ENCODE measurements around the gene CHD9.

The CHD9 gene

DNA sequence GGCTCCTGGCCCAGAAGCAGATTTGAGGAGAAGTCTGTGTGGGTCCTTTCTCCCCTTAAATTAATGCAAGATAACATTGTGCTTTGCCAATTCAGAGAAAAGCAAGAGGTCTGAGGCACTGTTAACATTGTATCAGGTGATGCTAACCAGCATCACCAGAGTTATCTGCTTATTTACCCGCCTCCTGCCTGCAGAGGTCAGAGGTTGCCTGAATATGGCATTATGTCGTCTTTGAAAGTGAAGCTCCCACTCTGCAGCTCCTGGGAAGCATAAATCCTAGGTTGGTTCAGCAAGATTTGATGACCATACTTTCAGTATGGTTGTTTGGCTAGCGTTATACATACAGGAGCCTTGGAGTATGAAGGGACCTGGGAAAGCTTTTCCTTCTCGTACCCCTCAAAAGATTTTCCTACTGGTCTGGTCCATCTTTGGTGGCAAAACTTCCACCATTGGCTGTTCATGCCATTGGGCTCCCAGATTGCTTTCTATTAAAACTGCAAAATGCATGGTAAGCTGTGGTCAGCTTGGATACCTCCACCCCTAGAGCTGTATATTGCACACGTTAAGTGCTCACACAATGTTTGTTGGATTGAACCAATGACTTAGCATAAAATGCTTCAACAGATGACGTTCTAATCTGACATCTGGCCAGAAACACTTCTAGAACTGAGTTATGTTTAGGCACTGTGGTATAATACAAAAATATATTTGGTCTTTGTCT lies 24.1 kb downstream of the CHD9 start:
- no peak for DNase-seq

DNA sequence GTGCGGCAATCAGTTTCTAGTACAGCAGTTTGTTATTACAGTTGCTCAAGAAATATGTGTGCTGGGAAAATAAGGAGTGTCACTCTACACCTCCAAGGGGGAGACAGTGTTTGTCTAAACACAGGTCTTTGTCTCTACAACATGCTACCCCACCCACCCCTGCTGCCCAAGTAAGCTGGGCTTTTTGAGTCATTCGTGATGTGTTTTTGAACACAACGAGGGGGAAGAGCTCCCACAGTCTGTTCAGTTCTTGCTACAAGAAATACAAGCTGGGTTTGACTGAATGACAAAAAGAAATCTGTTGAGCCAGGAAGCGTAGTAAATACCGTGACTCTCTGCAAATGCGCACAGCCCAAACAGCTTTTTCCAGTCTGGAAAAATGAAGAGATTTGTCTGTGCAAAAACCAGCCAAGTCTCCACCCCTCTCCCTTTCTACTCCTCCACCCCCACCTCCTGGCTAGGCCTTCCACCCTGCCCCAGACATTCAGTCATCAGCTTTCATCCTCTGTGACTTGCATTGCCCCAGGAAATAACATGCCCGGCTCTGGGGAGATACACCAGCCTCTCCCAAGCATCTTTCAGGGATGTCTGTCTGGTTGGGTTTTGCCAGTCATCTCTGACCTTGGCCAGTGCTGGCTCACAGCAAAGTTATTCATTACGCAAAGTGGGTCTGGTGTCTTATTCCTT lies 25.7 kb downstream of the CHD9 start:
- DNase-seq: no peak

DNA sequence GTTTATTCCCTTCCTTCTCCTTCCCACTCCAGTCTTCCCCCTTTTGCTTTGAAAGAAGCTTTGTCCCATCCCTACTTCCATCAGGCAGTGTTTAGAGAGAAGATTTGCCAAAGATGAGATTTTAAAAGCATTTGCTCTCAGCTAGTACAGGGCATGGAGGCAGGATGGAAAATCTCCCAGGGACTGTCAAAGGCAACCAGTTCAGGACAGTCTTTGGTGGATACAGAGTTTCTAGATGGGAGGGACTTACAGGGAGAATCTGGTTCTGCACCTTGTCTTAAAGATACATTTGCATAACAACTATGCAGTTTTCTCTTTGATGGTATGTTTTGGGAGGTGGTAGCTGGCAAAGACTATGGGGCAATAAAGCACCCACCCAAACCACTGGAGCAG lies 26.2 kb downstream of the CHD9 start:
- DNase-seq: no peak

DNA sequence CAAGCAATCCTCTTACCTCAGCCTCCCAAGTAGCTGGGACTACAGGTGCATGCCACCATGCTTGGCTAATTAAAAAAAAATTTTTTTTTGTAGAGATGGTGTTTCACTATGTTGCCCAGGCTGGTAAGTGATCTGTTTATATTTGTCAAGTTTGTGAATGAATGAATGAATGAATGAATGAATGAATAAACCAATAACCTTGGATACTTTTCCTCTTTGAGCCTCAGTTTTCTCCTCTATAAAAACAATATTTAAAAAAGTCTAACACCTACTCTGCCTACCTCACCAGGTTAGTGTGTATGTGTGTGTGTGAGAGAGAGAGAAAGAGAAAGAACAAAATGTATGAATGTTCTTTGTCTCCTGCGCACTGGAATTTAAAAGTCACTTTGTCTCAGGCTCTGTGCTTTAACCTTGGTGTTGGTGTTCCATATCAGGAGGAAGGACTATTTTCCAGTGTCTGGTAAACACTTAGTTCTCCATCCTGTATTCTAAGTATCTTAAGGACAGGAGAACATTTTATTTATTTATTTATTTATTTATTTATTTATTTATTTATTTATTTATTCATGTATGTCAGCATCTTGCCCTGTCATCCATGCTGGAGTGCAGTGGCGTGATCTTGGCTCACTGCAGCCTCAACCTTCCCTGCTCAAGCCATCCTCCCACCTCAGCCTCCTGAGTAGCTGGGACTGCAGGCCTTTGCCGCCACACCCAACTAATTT lies 27.1 kb downstream of the CHD9 start:
- DNase-seq: no peak

DNA sequence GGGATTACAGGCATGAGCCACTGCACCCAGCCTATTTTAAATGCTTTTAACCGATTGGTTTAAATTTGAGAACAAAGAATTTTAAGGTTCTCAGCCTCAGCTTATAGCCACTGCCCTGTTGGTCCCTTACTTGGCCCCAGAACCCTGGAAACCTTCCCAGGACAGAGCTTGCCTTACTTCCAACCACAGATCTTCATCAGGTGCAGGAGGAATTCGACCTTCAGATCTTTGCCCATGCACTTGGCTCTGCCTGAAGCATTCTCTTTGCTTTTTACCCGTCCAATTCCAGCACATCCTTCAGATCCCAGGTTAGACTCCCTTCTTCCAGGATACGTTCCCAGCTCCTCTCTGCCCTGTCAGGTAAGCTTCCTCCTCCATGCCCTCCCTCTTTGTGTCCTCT lies 27.7 kb downstream of the CHD9 start:
- no peak for DNase-seq

DNA sequence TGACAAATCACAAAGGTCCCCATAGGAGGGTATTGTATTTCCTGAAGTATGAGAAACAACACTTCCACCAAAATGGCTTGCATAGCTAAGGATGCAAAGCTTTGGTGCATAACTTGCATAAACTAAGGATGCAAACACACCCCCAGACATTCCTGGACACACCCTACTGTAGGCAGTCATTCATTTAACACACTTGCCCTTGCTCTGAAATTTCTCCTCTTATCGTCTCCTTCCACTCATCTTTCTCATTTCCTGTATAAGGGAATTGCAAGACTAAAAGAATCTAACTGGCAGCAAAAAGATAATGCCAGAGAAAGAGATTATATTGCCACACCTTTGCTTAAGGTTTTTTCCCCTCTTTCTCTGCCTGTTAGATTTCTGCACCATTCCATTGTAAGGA lies 28.3 kb downstream of the CHD9 start:
- DNase-seq: no peak

DNA sequence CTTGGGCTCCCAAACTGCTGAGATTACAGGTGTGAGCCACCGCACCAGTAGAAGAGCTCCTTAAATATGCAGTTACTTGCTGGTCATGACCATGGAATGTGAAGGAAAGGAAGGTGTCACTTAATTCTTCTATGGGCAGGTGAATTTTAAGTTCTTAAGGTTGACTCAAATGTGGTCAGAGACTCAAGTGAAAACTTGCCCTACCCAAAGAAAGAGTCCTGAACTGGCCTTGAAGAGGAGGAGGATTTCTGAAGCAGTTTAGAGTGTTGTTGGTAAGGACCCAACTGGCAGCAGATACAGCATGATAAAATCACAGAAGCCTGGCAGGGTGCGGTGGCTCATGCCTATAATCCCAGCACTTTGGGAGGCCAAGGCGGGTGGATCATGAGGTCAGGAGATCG lies 29.4 kb downstream of the CHD9 start:
- DNase-seq: no peak

DNA sequence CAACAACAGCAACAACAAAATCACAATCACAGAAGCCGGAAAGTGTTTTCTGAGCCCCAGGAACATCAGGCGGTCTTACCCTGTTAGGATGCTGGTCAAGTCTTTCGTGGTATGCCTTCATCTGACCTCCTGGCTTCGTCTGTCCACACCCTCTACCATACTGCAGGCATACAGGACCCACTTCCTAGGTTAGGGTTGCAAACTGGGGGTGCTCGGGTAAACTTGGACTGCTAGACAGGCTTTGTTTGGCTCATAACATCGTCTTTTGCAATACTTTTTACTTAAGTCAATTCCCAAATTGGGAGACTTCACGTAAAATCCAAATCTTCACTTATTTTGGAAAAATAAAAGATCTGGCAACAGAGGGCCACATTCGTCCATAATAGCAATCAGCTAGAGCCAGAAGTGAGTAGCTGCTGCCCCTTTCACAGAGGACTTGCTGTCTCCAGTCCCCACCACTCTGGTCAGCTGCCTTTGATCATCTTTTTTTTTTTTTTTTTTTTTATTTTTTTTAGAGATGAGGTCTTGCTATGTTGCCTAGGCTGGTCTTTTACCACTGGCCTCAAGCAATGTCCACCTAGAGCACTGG lies 30.0 kb downstream of the CHD9 start:
- DNase-seq: no peak

DNA sequence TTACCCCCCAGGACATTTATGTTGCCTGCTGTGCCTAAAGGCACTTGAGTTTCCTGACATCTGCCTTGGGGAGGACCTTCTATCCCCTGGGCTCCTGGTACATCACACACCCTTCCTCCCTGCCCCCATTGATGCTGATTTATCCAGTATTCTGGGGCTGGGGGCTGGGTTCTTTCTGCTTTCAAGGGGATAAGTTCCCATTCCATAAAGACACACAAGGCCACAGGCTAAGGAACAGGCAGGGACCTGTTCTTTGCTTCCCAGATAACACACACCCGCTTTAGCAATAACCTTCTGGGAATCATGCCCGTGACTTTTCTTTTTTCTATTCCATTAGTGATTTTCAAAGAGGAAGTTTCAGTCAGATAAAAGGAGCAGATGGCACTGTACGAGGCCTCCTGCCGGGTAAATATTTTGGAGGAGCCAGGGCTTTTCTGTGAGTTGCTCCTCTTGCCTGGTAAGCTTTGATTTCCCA lies 30.6 kb downstream of the CHD9 start:
- DNase-seq: no peak

DNA sequence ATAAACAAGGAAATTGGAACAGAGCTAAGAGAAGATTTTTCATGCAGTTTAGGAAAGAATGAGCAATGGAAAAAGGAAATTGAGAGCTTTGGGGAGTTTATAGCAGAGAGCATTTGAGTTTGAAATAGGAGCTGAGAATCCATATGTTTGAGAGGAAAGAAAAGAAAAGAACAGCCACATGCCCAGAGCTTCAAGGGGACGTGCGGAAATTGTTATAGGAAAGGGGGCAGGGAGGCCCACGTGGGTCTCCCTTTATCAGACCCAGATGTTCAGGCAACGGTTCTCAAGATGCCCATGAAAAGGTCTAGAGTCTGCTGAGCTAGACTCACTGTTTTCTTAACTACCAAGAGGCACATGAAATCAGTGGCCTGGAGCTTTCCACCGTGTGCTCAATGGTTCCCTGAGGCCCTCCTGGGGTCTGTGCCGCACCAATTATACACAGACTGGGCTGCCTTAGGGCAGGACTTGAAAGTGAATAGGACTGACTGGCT lies 31.2 kb downstream of the CHD9 start:
- DNase-seq: no peak

DNA sequence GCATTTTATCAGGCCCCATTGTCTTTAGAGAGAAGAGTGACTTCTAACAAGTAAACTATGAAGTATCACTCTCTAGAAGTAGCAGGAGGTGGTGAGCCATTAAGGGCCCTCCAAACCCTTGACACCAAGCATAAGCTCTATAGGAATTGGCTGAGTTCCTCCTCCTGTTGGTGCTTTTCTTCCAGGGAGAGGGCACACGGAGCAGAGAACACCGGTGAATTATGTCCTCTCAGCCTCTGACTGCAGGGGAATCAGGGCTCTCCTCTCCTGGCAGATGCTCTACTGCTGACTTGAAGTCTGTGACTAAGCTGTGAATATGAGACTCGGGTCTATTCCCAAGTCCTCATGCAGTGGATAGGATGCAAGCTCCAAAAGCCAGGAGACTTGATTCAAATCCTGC lies 32.3 kb downstream of the CHD9 start:
- DNase-seq: no peak

DNA sequence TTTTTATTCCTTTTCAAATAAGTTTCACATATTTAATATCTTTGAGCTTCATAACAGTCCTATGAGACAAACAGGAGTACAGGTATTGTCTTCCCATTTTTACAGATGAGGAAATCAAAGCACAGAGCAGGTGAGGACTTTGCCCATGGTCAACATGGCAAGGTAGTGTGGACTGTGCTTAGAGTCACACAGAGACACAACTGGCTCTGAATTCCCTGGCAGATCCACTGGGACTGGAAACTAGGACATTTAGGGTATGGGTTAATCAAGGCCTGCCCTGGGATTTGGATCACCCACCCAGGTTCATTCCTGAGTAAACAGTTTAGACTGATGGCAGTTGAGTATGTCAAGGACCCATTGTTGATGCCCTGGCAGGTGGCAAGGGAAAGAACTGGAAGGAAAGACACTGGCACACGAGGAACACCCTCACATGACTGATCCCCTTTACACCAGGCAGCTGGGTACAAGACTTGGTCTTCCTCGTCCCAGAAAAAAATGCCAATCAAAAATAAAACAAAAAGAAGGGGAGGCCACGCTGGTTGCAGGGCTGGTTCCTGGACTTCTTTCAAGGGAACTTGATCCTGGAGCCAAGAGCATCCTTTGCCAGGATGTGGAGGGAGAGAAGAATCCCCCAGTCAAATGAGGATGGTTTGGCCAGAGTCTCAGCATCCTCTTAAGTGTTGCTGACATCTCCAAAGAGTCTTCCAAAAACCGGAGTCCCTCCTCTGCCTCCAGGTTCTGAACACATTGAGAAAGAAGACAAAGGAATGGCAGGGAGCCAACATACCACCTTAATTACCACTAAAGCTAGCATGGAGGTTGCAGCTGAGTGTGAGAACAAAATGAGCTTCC lies 34.9 kb downstream of the CHD9 start:
- DNase-seq: no peak

DNA sequence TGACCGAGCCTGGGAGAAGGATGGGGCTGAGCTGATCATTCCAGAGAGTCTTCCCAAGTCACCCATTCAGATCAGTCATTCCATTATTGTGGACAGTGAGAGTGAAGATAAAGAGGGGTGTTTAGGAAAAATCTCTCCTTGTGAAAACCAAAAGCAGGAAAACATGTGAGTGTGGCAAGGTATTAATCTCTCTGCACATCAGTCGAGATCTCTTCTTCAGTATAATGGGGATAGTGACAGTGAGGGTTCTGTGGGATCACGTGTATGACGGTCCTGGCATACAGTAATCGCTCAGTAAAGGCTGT lies 35.4 kb downstream of the CHD9 start:
- no peak for DNase-seq

DNA sequence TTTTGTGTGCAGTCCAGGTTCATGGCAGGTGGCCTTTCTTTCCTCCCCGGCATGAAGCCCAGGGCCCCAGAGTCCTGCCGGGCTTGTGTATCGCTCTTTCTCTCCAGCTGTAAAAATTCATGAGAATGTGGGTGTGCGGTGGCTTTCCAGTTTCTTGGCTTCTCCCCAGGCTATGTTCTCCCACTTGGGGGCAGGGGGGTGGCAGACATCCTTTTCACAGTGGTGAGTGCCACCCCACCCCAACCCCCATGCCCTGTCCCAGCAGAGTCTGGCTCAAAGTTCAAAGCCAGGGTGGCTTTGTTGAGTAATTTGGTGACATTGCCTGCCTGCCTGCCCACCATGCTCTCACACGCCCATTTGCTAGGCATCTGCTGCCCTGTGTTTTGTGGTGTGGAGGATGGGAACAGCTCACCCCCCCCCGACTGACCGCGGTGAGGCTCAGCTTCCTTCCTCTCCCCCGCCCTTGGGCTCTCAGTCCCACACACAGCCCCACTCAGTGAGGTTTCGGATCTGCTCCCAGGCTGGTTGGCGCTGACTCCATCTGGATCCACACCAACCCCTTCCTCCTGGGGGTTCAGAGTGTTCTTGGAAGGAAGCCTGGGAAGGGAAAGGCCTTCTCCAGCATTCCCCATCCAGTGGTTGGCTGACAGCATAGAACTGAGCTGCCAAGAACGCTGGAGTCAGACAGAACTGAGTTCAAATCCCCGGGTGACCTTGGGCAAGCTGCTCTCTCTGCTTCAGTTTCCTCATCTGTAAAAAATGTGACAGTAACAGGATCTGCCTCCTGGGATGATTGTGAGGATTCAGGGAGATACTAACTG lies 36.0 kb downstream of the CHD9 start:
- DNase-seq: no peak

DNA sequence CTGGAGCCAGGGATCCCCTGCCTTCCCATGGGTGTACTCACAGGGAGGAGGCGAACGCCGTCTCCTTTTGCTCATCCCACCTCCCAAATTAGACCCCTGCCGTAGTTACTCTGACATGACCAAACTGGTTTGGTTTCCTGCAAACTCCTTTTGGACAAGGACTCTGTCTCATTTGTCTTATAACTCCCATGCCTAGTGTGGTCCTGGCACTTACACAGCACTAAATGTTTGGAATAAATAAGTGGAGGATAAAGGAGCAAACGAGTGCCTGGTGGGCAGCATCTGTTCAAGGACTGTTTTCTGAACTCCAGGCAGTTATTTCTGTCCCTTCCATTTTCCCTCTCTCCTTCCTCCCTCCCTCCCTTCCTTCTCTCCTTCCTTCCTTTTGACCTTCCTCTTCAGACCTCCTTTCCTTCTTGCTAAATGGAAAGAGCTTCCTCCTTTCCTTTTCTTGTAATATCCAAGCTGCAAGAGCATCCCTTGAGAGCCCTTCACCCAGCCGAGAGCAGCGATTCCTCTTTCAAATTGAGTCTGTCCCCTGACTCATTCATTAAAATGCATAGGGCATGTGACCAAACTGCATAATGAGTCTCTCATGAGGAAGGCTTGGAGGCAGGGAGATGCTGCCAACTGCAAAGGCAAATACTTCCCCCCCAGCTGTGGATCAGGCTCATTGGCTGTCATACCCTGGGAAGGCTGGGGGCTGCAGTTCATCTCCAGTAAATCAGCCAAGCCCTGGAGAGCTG lies 36.8 kb downstream of the CHD9 start:
- DNase-seq: no peak

DNA sequence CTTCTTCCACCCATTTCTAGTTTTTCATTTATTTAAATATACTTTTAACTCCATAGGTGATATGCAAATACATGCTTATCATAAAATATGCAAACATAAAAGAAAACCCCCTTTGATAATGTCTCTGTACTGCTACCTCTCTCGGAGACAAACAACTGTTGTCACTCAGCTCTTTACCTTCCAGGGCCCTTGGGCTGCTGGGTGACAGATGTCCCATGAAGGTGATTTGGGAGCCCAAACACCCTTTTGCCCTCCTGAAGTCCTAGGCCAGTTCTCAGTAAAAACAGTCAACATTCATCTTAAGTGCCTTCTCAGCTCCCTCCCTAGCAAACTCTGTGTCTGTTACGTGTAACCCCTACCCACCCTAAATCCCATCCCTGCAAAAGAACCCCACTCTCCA lies 37.5 kb downstream of the CHD9 start:
- no peak for DNase-seq

DNA sequence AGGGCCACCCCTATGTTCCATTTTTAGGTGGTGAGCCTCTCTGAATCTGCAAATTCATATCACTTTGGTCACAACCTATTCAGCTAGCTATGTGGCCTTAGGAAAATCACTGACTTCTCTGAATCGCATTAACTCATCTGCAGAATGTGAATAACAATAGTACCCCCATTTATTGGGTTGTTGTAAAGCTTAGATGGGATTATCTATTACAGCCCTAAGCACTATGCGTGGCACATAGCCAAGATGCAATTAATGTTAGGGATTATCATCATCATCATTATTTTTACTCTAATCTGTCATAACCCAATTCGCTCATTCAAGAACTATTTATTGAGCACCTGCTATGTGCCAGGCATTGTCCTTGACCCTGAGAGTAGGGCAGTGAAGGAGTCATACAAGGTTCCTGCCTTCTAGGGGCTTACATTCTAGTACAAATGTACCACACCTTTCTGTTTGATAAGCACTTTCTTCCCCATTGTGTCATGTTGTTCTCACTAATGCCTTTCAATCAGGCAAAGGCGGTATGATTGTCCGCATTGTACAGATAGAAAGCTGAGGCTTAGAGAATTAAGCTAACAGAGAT lies 38.5 kb downstream of the CHD9 start:
- DNase-seq: no peak

DNA sequence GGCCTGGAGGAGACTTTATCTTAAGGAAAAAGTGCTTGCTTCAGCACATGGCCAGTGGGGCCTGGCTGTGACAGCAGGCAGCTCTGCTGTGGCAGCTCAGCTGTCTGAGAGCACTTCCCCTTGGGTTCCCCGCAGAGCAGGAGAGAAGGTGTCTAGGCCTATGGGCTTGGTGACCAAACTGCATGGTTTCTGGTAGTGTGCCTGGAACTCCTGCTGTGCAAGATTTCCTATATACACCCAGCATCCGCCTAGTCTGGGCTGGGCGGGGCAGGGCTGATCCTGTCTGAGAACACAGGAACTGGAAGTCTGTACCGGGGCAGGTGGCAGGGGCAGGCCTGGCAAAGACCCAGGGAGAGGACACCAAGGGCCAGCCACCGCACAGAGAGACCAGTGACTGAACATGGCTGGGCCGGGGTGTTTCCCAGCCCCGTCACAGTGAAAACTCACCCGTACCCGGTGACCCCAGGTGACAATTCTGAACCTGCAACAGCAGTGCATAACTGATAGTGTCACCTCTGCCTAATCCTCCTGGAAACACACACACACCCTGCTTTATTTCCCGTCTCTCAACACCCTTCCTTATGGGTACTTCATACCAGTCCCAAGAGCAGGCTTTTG lies 39.3 kb downstream of the CHD9 start:
- no peak for DNase-seq

DNA sequence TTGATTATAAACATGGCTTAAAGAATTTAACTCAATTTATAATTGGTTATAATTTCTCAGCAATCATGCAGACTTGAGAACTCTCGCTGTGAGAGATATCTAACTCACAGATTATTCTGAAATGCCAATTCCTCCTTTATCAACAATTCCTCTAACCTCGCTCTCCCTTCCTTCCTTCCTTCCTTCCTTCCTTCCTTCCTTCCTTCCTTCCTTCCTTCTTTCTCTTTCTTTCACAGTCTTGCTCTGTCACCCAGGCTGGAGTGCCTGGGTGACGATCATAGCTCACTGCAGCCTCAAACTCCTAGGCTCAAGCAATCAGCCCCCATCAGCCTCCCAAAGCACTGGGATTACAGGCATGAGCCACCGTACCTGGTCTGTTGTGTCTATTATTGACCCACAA lies 42.4 kb downstream of the CHD9 start:
- DNase-seq: no peak
